Measurements from ENCODE around the gene SLC25A12. TPM values are rescaled to one million over a fixed set of nuclear protein-coding genes. Genes with fewer than 3 reads are reported as not detected.
A peak's percentile ranks its signal among the peaks of the same experiment; 100 is the strongest.

The SLC25A12 gene
- total RNA-seq, 4 donors from 2014 or later: 9.1 to 27.3 (median 17.8) TPM

GRCh38 chr2:171874517-171874916, 19.5 kb downstream of the SLC25A12 start:
- TF ChIP-seq, protein P1, sequence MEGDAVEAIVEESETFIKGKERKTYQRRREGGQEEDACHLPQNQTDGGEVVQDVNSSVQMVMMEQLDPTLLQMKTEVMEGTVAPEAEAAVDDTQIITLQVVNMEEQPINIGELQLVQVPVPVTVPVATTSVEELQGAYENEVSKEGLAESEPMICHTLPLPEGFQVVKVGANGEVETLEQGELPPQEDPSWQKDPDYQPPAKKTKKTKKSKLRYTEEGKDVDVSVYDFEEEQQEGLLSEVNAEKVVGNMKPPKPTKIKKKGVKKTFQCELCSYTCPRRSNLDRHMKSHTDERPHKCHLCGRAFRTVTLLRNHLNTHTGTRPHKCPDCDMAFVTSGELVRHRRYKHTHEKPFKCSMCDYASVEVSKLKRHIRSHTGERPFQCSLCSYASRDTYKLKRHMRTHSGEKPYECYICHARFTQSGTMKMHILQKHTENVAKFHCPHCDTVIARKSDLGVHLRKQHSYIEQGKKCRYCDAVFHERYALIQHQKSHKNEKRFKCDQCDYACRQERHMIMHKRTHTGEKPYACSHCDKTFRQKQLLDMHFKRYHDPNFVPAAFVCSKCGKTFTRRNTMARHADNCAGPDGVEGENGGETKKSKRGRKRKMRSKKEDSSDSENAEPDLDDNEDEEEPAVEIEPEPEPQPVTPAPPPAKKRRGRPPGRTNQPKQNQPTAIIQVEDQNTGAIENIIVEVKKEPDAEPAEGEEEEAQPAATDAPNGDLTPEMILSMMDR (IDR thresholded peaks at IDR 0.05): no peak

DNA sequence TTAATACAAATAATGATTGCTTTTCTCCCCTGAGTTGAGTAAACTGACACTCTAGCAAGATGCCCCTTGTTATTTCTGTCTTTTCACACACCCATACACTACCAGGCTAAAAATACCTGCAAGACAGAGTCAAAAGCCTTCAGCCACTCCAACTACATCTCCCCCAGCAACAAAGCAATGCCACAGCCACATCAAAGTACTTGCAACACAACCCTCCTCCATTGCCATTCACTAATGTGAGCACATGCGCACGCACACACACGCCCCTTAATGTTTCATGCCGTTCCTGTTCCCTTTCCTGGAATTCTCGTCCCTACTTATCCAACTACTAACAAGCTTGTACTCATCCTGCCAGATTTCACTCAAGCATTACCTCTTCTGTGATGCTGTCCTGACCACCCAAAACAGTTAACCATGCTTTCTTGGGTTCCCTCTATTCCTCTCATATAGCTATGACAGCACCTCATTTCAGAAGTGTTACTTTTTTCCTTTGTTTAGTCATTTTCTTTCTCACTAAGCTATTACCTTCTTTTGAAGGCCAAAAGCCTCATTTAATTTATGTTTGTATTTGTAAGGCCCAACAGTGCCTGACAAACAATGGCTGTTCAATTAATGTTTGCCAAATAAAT, 29.6 kb downstream of the SLC25A12 start:
- ATAC-seq (ENCODE audit: low FRiP score): no peak
- no peak for DNase-seq (ENCODE audit: low spot score)
- TF ChIP-seq, protein P1 (IDR thresholded peaks at IDR 0.05): no peak

More at GRCh38 chr2:171874517-171874916, 19.5 kb downstream of the SLC25A12 start:
- ATAC-seq (ENCODE audit: low FRiP score) (no peak), DNase-seq (ENCODE audit: low spot score) (no peak)

DNA sequence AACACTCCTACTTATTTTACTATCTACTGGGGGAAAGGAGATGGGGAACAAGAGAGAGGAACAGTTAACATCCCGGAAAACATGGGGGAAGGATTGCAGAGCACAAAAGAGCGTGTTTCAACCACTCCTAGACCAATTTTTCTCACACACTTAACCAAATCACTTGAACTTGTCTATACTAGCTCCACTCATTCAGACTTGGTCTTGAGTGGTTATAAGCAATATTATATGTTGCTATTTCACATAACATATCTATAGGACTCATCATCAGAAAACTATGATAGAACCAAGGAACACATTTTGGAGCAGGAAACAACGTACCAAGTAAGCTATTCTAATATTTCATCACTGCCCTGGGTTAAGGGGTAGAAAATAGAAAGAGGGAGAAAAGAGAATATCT, 31.5 kb downstream of the SLC25A12 start:
- no peak for ATAC-seq (ENCODE audit: low FRiP score)
- no peak for DNase-seq (ENCODE audit: low spot score)
- TF ChIP-seq, protein P1 (IDR thresholded peaks at IDR 0.05): no peak

DNA sequence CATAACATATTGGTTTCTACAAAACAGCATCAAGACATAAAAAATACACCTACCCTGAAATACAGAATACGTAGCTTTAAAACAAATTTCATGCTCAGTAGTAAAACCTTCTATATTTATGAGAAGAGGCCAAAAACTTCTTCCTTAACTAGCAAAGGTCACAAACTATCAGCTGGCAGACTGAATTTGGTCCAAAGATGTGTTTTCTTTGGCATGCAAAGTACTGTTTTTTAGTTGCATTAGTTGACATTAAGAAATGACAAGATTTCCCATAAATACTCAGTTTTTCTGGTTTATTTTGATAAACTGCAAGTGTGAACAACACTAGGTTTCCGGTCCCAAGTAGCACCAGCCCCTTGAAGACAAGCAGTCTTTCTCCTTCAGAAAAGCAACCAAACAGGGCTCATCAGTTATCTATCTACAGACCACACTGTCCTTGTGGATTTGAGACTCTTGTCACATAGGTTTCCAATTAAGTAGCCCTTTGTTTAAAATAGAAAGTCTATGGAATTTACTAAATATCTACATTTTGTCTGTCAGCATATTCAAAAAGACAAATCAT, 35.6 kb downstream of the SLC25A12 start:
- DNase-seq (ENCODE audit: low spot score): no peak
- TF ChIP-seq, protein P1 (IDR thresholded peaks at IDR 0.05): no peak
- peak; percentile 54 for ATAC-seq (ENCODE audit: low FRiP score)

DNA sequence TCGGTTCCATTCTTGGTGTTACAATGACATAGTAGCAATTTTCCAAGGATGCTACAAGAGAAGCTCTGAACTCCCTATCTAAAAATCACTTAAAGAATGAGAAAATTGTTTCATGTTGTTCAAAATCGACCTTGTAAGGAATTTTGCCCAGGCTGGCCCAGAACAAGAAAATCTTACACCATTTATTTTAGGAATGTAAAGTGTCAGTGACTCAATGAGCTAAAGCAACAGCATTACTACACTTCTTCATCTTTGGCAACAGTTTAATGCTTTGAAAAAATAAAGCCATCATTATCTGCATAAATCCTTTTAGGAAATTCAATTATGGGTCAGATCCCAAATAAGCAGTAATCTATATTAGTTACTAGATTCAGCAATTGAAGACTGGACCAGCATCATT, 38.6 kb downstream of the SLC25A12 start:
- no peak for DNase-seq (ENCODE audit: low spot score)
- no peak for ATAC-seq (ENCODE audit: low FRiP score)
- TF ChIP-seq, protein P1 (IDR thresholded peaks at IDR 0.05): no peak

GRCh38 chr2:171852366-171852888, 41.6 kb downstream of the SLC25A12 start:
- ATAC-seq (ENCODE audit: low FRiP score) (no peak), DNase-seq (ENCODE audit: low spot score) (no peak)
- TF ChIP-seq, protein P1 (IDR thresholded peaks at IDR 0.05): no peak

DNA sequence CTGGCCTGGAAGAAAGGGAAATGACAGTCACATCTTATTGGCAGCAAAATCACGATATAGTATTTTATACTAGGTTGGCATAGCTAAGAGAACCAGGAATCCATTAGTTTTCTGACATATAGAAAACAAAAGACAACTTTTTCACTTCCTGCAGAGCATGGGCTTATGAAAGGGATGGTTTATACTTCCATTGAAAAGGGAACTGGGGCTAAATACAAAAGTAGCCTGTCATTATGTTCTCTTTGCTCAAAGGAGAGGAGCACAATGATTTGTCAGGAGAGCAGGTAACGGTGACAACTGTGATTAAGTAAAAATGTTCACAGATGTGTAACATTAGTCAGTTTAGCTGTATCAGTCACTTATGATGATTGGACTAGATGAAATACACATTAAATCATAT, 46.4 kb downstream of the SLC25A12 start:
- DNase-seq (ENCODE audit: low spot score): no peak
- ATAC-seq (ENCODE audit: low FRiP score): no peak
- TF ChIP-seq, protein P1 (IDR thresholded peaks at IDR 0.05): no peak

Data from omental fat pad (tissue), 4 donors.